ENCODE measurements around the gene PURA.

The PURA gene

DNA sequence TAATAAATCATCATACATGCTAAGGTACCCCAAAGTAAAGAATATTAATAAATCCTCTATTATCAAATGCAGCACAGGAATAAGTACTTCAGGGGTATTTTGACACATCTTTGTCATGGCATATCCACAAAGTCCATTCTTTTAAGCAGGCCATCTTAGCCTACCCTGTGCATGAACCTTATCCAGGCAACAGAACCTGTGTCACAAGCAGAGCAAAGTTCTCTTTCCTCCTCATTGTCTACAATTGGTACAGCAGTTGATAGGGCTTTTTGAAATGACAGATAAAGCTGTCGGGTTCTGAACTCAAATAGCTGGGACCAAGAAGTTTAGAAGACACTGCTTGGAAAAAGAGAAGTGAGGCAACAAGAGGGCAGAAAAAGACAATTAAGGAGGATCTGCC is 30.8 kb upstream of the PURA start:
- Histone ChIP-seq H2BK15ac (replicated peaks; ENCODE audit: low read depth) (no peak overlapping the region), H3K36me3 (ENCODE audit: control insufficient read depth, insufficient read depth, low read length) (no peaks in the 10 kb centered on the region), H3K79me1 (ENCODE audit: low read length) (no peaks in the 10 kb centered on the region), H4K8ac (ENCODE audit: low read depth, low read length) (no peak overlapping the region), H3K9ac (ENCODE audit: low read length) (no peak overlapping the region), H3K79me2 (ENCODE audit: control insufficient read depth, insufficient read depth, low read length) (no peaks in the 10 kb centered on the region), H3K4ac (ENCODE audit: low read depth, low read length) (no peak overlapping the region), H3K27me3 (ENCODE audit: insufficient read depth, low read length, poor library complexity) (peaks cover 2% of the 10 kb centered on the region), H3K18ac (ENCODE audit: low read length) (no peak overlapping the region), H2BK120ac (ENCODE audit: low read depth, low read length) (no peak overlapping the region), H3K4me1 (ENCODE audit: control insufficient read depth, low read depth, low read length) (no peaks in the 10 kb centered on the region), H3K4me3 (ENCODE audit: low read length) (no peak overlapping the region), H3K56ac (ENCODE audit: low read length) (no peak overlapping the region), H2AK5ac (ENCODE audit: low read length) (no peak overlapping the region), H4K5ac (ENCODE audit: low read length) (no peak overlapping the region), H3K4me2 (ENCODE audit: low read length) (no peak overlapping the region), H3K27ac (ENCODE audit: low read depth, low read length) (no peak overlapping the region), H3K23ac (ENCODE audit: low read length) (no peak overlapping the region), H2BK5ac (ENCODE audit: low read length) (no peak overlapping the region)
- WGBS (ENCODE audit: extremely low coverage, insufficient coverage, low lambda C conversion rate) = no CpG with 5 or more reads among the region's 1 CpG
- DNase-seq = no peak

GRCh38 chr5:140083650-140084049 is 30.3 kb upstream of the PURA start:
- H3K9ac ChIP-seq (ENCODE audit: low read length) = no peak overlapping the region
- no peak overlapping the region for H2BK120ac ChIP-seq (ENCODE audit: low read depth, low read length)
- no CpG with 5 or more reads among the region's 1 CpG for WGBS (ENCODE audit: extremely low coverage, insufficient coverage, low lambda C conversion rate)
- H3K4me3 ChIP-seq (ENCODE audit: low read length) = no peak overlapping the region
- peaks cover 2% of the 10 kb centered on the region for H3K27me3 ChIP-seq (ENCODE audit: insufficient read depth, low read length, poor library complexity)
- no peaks in the 10 kb centered on the region for H3K36me3 ChIP-seq (ENCODE audit: control insufficient read depth, insufficient read depth, low read length)
- no peak overlapping the region for H3K4me2 ChIP-seq (ENCODE audit: low read length)
- no peak overlapping the region for H3K27ac ChIP-seq (ENCODE audit: low read depth, low read length)
- no peak overlapping the region for H4K8ac ChIP-seq (ENCODE audit: low read depth, low read length)
- H4K5ac ChIP-seq (ENCODE audit: low read length) = no peak overlapping the region
- H3K56ac ChIP-seq (ENCODE audit: low read length) = no peak overlapping the region
- H2AK5ac ChIP-seq (ENCODE audit: low read length) = no peak overlapping the region
- no peak overlapping the region for H3K18ac ChIP-seq (ENCODE audit: low read length)
- no peak overlapping the region for H3K4ac ChIP-seq (ENCODE audit: low read depth, low read length)
- no peaks in the 10 kb centered on the region for H3K4me1 ChIP-seq (ENCODE audit: control insufficient read depth, low read depth, low read length)
- DNase-seq = no peak
- H2BK15ac ChIP-seq (replicated peaks; ENCODE audit: low read depth) = no peak overlapping the region
- H3K79me2 ChIP-seq (ENCODE audit: control insufficient read depth, insufficient read depth, low read length) = no peaks in the 10 kb centered on the region
- H3K23ac ChIP-seq (ENCODE audit: low read length) = no peak overlapping the region
- H2BK5ac ChIP-seq (ENCODE audit: low read length) = no peak overlapping the region
- H3K79me1 ChIP-seq (ENCODE audit: low read length) = no peaks in the 10 kb centered on the region

DNA sequence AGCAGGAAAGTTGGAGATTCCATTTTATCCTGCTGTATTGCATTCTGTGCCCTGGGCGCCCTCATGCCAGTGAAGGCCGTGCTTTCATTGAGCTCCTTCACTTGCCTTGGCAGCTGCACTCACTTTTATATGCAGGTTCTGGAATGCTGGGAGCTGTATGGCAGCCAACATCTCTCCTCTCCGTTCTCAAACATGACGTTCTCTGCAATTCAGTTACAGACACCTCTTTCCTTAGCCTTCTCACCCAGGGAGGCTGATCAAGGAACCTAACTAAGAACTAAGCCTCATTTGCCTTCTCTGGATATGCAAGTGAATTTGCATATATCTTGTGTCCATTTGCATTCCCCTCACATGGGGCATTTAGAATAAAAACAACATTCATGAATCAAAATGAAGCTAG is 29.4 kb upstream of the PURA start:
- Histone ChIP-seq H3K4ac (ENCODE audit: low read depth, low read length) (no peak overlapping the region), H3K27ac (ENCODE audit: low read depth, low read length) (no peak overlapping the region), H3K36me3 (ENCODE audit: control insufficient read depth, insufficient read depth, low read length) (no peaks in the 10 kb centered on the region), H3K4me1 (ENCODE audit: control insufficient read depth, low read depth, low read length) (no peaks in the 10 kb centered on the region), H3K4me3 (ENCODE audit: low read length) (no peak overlapping the region), H3K23ac (ENCODE audit: low read length) (no peak overlapping the region), H2BK15ac (replicated peaks; ENCODE audit: low read depth) (no peak overlapping the region), H3K79me1 (ENCODE audit: low read length) (no peaks in the 10 kb centered on the region), H3K56ac (ENCODE audit: low read length) (no peak overlapping the region), H3K4me2 (ENCODE audit: low read length) (no peak overlapping the region), H3K27me3 (ENCODE audit: insufficient read depth, low read length, poor library complexity) (peaks cover 2% of the 10 kb centered on the region), H3K79me2 (ENCODE audit: control insufficient read depth, insufficient read depth, low read length) (no peaks in the 10 kb centered on the region), H2BK120ac (ENCODE audit: low read depth, low read length) (no peak overlapping the region), H2AK5ac (ENCODE audit: low read length) (no peak overlapping the region), H4K8ac (ENCODE audit: low read depth, low read length) (no peak overlapping the region), H3K18ac (ENCODE audit: low read length) (no peak overlapping the region), H2BK5ac (ENCODE audit: low read length) (no peak overlapping the region), H4K5ac (ENCODE audit: low read length) (no peak overlapping the region), H3K9ac (ENCODE audit: low read length) (no peak overlapping the region)
- no CpG with 5 or more reads among the region's 4 CpGs for WGBS (ENCODE audit: extremely low coverage, insufficient coverage, low lambda C conversion rate)
- DNase-seq = no peak

DNA sequence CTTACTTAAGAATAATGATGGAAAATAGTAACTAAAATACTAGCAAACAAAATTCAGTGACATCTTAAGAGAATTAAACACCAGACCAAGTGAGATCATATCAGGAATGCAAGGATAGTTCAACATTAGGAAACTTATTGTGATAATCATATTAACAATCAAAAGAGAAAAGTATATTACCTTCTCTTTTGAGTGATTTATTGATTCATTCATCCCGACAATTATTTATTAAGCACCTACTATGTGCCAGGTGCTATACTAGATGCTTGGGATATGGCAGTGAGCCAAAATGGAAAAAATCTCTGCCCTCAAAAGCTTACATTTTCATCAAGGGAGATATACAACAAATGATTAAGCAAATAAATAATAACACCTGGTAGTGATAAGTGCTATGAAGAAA is 23.7 kb upstream of the PURA start:
- no peak overlapping the region for H3K56ac ChIP-seq (ENCODE audit: low read length)
- no peaks in the 10 kb centered on the region for H3K4me1 ChIP-seq (ENCODE audit: control insufficient read depth, low read depth, low read length)
- H2AK5ac ChIP-seq (ENCODE audit: low read length) = no peak overlapping the region
- H3K27me3 ChIP-seq (ENCODE audit: insufficient read depth, low read length, poor library complexity) = no peaks in the 10 kb centered on the region
- no peak overlapping the region for H4K8ac ChIP-seq (ENCODE audit: low read depth, low read length)
- H2BK5ac ChIP-seq (ENCODE audit: low read length) = no peak overlapping the region
- no peaks in the 10 kb centered on the region for H3K36me3 ChIP-seq (ENCODE audit: control insufficient read depth, insufficient read depth, low read length)
- no peaks in the 10 kb centered on the region for H3K79me1 ChIP-seq (ENCODE audit: low read length)
- H2BK15ac ChIP-seq (replicated peaks; ENCODE audit: low read depth) = no peak overlapping the region
- no CpG with 5 or more reads among the region's 1 CpG for WGBS (ENCODE audit: extremely low coverage, insufficient coverage, low lambda C conversion rate)
- H3K9ac ChIP-seq (ENCODE audit: low read length) = no peak overlapping the region
- H3K4me2 ChIP-seq (ENCODE audit: low read length) = no peak overlapping the region
- no peak overlapping the region for H3K4me3 ChIP-seq (ENCODE audit: low read length)
- no peak overlapping the region for H3K27ac ChIP-seq (ENCODE audit: low read depth, low read length)
- H3K4ac ChIP-seq (ENCODE audit: low read depth, low read length) = no peak overlapping the region
- no peaks in the 10 kb centered on the region for H3K79me2 ChIP-seq (ENCODE audit: control insufficient read depth, insufficient read depth, low read length)
- no peak for DNase-seq
- H2BK120ac ChIP-seq (ENCODE audit: low read depth, low read length) = no peak overlapping the region
- H4K5ac ChIP-seq (ENCODE audit: low read length) = no peak overlapping the region
- H3K23ac ChIP-seq (ENCODE audit: low read length) = no peak overlapping the region
- no peak overlapping the region for H3K18ac ChIP-seq (ENCODE audit: low read length)

DNA sequence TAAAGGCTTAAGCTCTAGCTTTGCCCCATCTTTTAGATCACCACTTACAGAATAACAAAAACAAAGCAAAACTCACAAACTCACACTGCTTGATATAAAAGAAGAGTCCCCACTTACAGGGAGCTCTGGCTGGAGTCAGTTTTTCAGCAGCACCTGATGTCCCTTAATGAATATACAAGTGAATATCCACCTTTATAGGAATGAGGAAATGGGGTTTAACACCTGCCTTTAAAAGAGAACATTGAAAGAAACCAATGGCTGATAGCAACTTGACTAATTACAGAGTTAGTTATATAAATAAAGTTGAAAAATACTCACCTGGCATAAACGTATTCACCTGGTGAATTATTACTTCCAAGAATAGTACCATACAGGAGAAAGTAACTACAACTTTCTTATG is 20.7 kb upstream of the PURA start:
- no peak overlapping the region for H3K23ac ChIP-seq (ENCODE audit: low read length)
- H3K79me1 ChIP-seq (ENCODE audit: low read length) = no peaks in the 10 kb centered on the region
- H3K79me2 ChIP-seq (ENCODE audit: control insufficient read depth, insufficient read depth, low read length) = no peaks in the 10 kb centered on the region
- no peaks in the 10 kb centered on the region for H3K4me1 ChIP-seq (ENCODE audit: control insufficient read depth, low read depth, low read length)
- H3K4me3 ChIP-seq (ENCODE audit: low read length) = no peak overlapping the region
- H3K4ac ChIP-seq (ENCODE audit: low read depth, low read length) = no peak overlapping the region
- no peak overlapping the region for H2BK5ac ChIP-seq (ENCODE audit: low read length)
- H2BK120ac ChIP-seq (ENCODE audit: low read depth, low read length) = no peak overlapping the region
- H4K8ac ChIP-seq (ENCODE audit: low read depth, low read length) = no peak overlapping the region
- no CpG with 5 or more reads among the region's 1 CpG for WGBS (ENCODE audit: extremely low coverage, insufficient coverage, low lambda C conversion rate)
- no peak for DNase-seq
- H4K5ac ChIP-seq (ENCODE audit: low read length) = no peak overlapping the region
- no peaks in the 10 kb centered on the region for H3K27me3 ChIP-seq (ENCODE audit: insufficient read depth, low read length, poor library complexity)
- H3K56ac ChIP-seq (ENCODE audit: low read length) = no peak overlapping the region
- no peak overlapping the region for H3K27ac ChIP-seq (ENCODE audit: low read depth, low read length)
- no peaks in the 10 kb centered on the region for H3K36me3 ChIP-seq (ENCODE audit: control insufficient read depth, insufficient read depth, low read length)
- H3K4me2 ChIP-seq (ENCODE audit: low read length) = no peak overlapping the region
- no peak overlapping the region for H3K9ac ChIP-seq (ENCODE audit: low read length)
- H2BK15ac ChIP-seq (replicated peaks; ENCODE audit: low read depth) = no peak overlapping the region
- H3K18ac ChIP-seq (ENCODE audit: low read length) = no peak overlapping the region
- H2AK5ac ChIP-seq (ENCODE audit: low read length) = no peak overlapping the region

DNA sequence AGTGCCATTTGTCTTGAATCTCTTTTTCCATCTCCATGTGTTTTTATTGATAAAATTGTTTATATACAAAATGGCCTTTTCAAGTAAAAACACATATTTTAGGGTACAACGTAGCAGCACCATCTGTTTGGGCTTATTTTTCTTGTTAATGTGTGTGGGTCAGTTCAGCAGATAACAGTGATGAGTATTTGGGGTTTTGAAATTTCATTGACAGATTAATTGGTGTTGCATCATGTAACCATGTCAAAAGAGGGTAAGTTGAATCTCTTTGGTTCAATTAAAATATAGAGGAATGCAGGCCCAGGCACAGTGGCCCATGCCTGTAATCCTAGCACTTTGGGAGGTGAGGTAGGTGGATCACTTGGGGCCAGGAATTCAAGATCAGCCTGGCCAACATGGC is 20.0 kb upstream of the PURA start:
- H4K5ac ChIP-seq (ENCODE audit: low read length) = no peak overlapping the region
- H3K9ac ChIP-seq (ENCODE audit: low read length) = no peak overlapping the region
- H3K36me3 ChIP-seq (ENCODE audit: control insufficient read depth, insufficient read depth, low read length) = no peaks in the 10 kb centered on the region
- no peaks in the 10 kb centered on the region for H3K4me1 ChIP-seq (ENCODE audit: control insufficient read depth, low read depth, low read length)
- H3K79me2 ChIP-seq (ENCODE audit: control insufficient read depth, insufficient read depth, low read length) = no peaks in the 10 kb centered on the region
- H3K27ac ChIP-seq (ENCODE audit: low read depth, low read length) = no peak overlapping the region
- H2BK5ac ChIP-seq (ENCODE audit: low read length) = no peak overlapping the region
- no peak overlapping the region for H2AK5ac ChIP-seq (ENCODE audit: low read length)
- no peaks in the 10 kb centered on the region for H3K79me1 ChIP-seq (ENCODE audit: low read length)
- H3K4ac ChIP-seq (ENCODE audit: low read depth, low read length) = no peak overlapping the region
- no peak overlapping the region for H2BK15ac ChIP-seq (replicated peaks; ENCODE audit: low read depth)
- H2BK120ac ChIP-seq (ENCODE audit: low read depth, low read length) = no peak overlapping the region
- H3K56ac ChIP-seq (ENCODE audit: low read length) = no peak overlapping the region
- H3K23ac ChIP-seq (ENCODE audit: low read length) = no peak overlapping the region
- H3K4me2 ChIP-seq (ENCODE audit: low read length) = no peak overlapping the region
- WGBS (ENCODE audit: extremely low coverage, insufficient coverage, low lambda C conversion rate) = no CpG with 5 or more reads among the region's 1 CpG
- no peak for DNase-seq
- H3K27me3 ChIP-seq (ENCODE audit: insufficient read depth, low read length, poor library complexity) = no peaks in the 10 kb centered on the region
- no peak overlapping the region for H3K18ac ChIP-seq (ENCODE audit: low read length)
- H3K4me3 ChIP-seq (ENCODE audit: low read length) = no peak overlapping the region
- H4K8ac ChIP-seq (ENCODE audit: low read depth, low read length) = no peak overlapping the region

Measured in mesendoderm (in vitro differentiated cells).